CD14-positive monocyte (primary cell): ENCODE results near the gene SLCO2A1. TPM values are rescaled to one million over a fixed set of nuclear protein-coding genes. Genes with fewer than 3 reads are reported as not detected.

Experiments used
- DNase-seq, 3 donors: peaks; one replicate each; pipeline ENCODE4 v3.0.0-alpha.2; 2011 to 2022
- H2AFZ ChIP-seq: 2 replicates; pipeline ENCODE4 v1.6.0; 2012; ENCODE audit warnings: mild to moderate bottlenecking, low read depth, low read length, inconsistent platforms; ENCODE audit not compliant: insufficient read depth, poor library complexity, severe bottlenecking
- H3K27ac ChIP-seq, 2 donors: 1 replicate in 1 of 2; 2 replicates in 1 of 2; pipeline ENCODE4 v1.5.1; 2012 to 2013; ENCODE audit warnings: low read length in 2 of 2, control low read depth in 1 of 2, inconsistent platforms in 1 of 2, low read depth in 1 of 2, mild to moderate bottlenecking in 1 of 2
- H3K27me3 ChIP-seq, 2 donors: one replicate each; pipeline versions ENCODE4 v1.6.0 to v1.6.1; 2011 to 2013; ENCODE audit warnings: low read length in 2 of 2; ENCODE audit not compliant: control insufficient read depth in 2 of 2, insufficient read depth in 2 of 2
- H3K36me3 ChIP-seq, 2 donors: replicated peaks in 1 of 2; 1 replicate in 1 of 2; 2 replicates in 1 of 2; pipeline versions ENCODE4 v1.5.1 to v1.6.1; 2012 to 2013; ENCODE audit warnings: low read length in 2 of 2, control low read depth in 1 of 2, inconsistent platforms in 1 of 2, mild to moderate bottlenecking in 1 of 2; ENCODE audit not compliant: insufficient read depth in 2 of 2, control insufficient read depth in 1 of 2
- H3K4me1 ChIP-seq, 2 donors: 1 replicate in 1 of 2; 2 replicates in 1 of 2; pipeline versions ENCODE4 v1.5.1 to v1.6.1; 2012 to 2013; ENCODE audit warnings: low read length in 2 of 2, control low read depth in 1 of 2, inconsistent platforms in 1 of 2, mild to moderate bottlenecking in 1 of 2, moderate library complexity in 1 of 2; ENCODE audit not compliant: insufficient read depth in 2 of 2, control insufficient read depth in 1 of 2
- H3K4me2 ChIP-seq: replicated peaks from 2 replicates; pipeline ENCODE3; 2012; ENCODE audit warnings: low read length, moderate library complexity, mild to moderate bottlenecking; ENCODE audit not compliant: poor library complexity, severe bottlenecking; ENCODE audit errors: extremely low read depth
- H3K4me3 ChIP-seq, 3 experiments: fragments of 200-600 bp in 1 of 3; sonication (generic) in 1 of 3; replicated peaks in 1 of 3; 1 replicate in 2 of 3; 2 replicates in 1 of 3; pipeline ENCODE4 v1.5.1; 2011 to 2013; ENCODE audit warnings: low read length in 3 of 3, mild to moderate bottlenecking in 3 of 3, control low read depth in 2 of 3, low read depth in 2 of 3, inconsistent platforms in 1 of 3, moderate library complexity in 1 of 3
- H3K79me2 ChIP-seq: 2 replicates; pipeline ENCODE4 v1.6.0; 2012; ENCODE audit warnings: mild to moderate bottlenecking, control low read depth, inconsistent platforms, low read length, moderate library complexity; ENCODE audit not compliant: insufficient read depth
- H3K9ac ChIP-seq: 2 replicates; pipeline ENCODE4 v1.6.0; 2017; ENCODE audit warnings: low read length, mild to moderate bottlenecking; ENCODE audit not compliant: insufficient read depth, poor library complexity, severe bottlenecking
- H3K9me3 ChIP-seq, 2 donors: replicated peaks in 1 of 2; 1 replicate in 1 of 2; 2 replicates in 1 of 2; pipeline versions ENCODE4 v1.5.1 to v1.6.1; 2012 to 2013; ENCODE audit warnings: low read length in 2 of 2, control low read depth in 1 of 2; ENCODE audit not compliant: control insufficient read depth in 1 of 2, insufficient read depth in 1 of 2
- H4K20me1 ChIP-seq: 2 replicates; pipeline ENCODE4 v1.6.0; 2012; ENCODE audit warnings: mild to moderate bottlenecking, low read length, control low read depth, moderate library complexity; ENCODE audit not compliant: insufficient read depth
- H3K27ac Mint-ChIP-seq, 7 donors: one replicate each; pipeline ENCODE4 v1.8.0; 2020; ENCODE audit warnings: mild to moderate bottlenecking in 7 of 7, mixed read lengths in 7 of 7, moderate library complexity in 6 of 7, inconsistent platforms in 2 of 7
- H3K27me3 Mint-ChIP-seq, 3 donors: one replicate each; pipeline ENCODE4 v1.8.0; 2021 to 2022; ENCODE audit warnings: low read depth in 3 of 3, mild to moderate bottlenecking in 3 of 3, mixed read lengths in 3 of 3, moderate library complexity in 3 of 3, inconsistent platforms in 1 of 3
- H3K36me3 Mint-ChIP-seq, 2 donors: one replicate each; pipeline ENCODE4 v1.8.0; 2020; ENCODE audit warnings: mixed read lengths in 2 of 2, inconsistent platforms in 1 of 2, mild to moderate bottlenecking in 1 of 2
- H3K4me1 Mint-ChIP-seq: one replicate; pipeline ENCODE4 v1.8.0; 2020; ENCODE audit warnings: mild to moderate bottlenecking, mixed read lengths
- H3K4me3 Mint-ChIP-seq, 2 donors: one replicate each; pipeline ENCODE4 v1.8.0; 2020; ENCODE audit warnings: mild to moderate bottlenecking in 2 of 2, mixed read lengths in 2 of 2, moderate library complexity in 1 of 2
- H3K9me3 Mint-ChIP-seq, 7 donors: one replicate each; pipeline ENCODE4 v1.8.0; 2020 to 2022; ENCODE audit warnings: mixed read lengths in 7 of 7, mild to moderate bottlenecking in 6 of 7, moderate library complexity in 6 of 7, inconsistent platforms in 2 of 7
- CTCF ChIP-seq: fragments of 200-600 bp; IDR thresholded peaks from one replicate; pipeline ENCODE4 v1.8.0; 2022; ENCODE audit warnings: antibody characterized with exemption, mild to moderate bottlenecking
- WGBS: methylation state at CpG from one replicate; pipeline ENCODE4 v1.1.5; 2013; ENCODE audit warnings: missing lambda C conversion rate; ENCODE audit not compliant: insufficient coverage; 5-methylcytosine and 5-hydroxymethylcytosine counted together
- intact Hi-C, 2 donors: fragments of 100-400 bp; cut with micrococcal nuclease; formaldehyde crosslinking; loops; one replicate each; pipeline versions ENCODE4 v1.15.0 to v1.15.1; 2023
- polyA plus RNA-seq, 3 donors: library from polyadenylated mRNA; depleted of rRNA in 1 of 3; unstranded in 2 of 3; stranded (reverse) in 1 of 3; fragments of 300-500 nt in 2 of 3; fragments of >200 nt in 1 of 3; fragmentation: Illumina TruSeq in 2 of 3; gene quantifications; 1 replicate in 2 of 3; 2 replicates in 1 of 3; pipeline ENCODE4 v1.2.3, GENCODE V29; 2012 to 2021

SLCO2A1 gene
- polyA plus RNA-seq, 3 donors: 0.12 TPM; not detected in 2

GRCh38 chr3:133992951-133993620 lies 36.6 kb downstream of the SLCO2A1 start:
- no peak overlapping the region for H3K9ac ChIP-seq
- no peaks in the 10 kb centered on the region for H3K27me3 ChIP-seq
- Mint-ChIP-seq H3K4me1 (peaks cover 3% of the 10 kb centered on the region), H3K9me3 (peaks cover 0 to 3% (median 0%) of the 10 kb centered on the region in 7 donors), H3K4me3 (no peak overlapping the region), H3K27me3 (peaks cover 0 to 8% (median 4%) of the 10 kb centered on the region in 3 donors), H3K36me3 (no peaks in the 10 kb centered on the region), H3K27ac (no peak overlapping the region)
- no peaks in the 10 kb centered on the region for H3K36me3 ChIP-seq
- intact Hi-C loops: no loop called here
- DNase-seq: no peak
- no peak for TF ChIP-seq CTCF
- H3K27ac ChIP-seq: no peak overlapping the region
- WGBS: 98% methylated on average over 7 of the region's 10 CpGs
- H3K9me3 ChIP-seq: no peaks in the 10 kb centered on the region
- H3K4me2 ChIP-seq: no peak overlapping the region
- H4K20me1 ChIP-seq: no peaks in the 10 kb centered on the region
- H2AFZ ChIP-seq: no peak overlapping the region
- H3K4me1 ChIP-seq: no peaks in the 10 kb centered on the region
- no peaks in the 10 kb centered on the region for H3K79me2 ChIP-seq
- H3K4me3 ChIP-seq: no peak overlapping the region

- no peak for DNase-seq
- Histone ChIP-seq H3K36me3 (no peaks in the 10 kb centered on the region), H3K4me3 (no peak overlapping the region), H3K27me3 (no peaks in the 10 kb centered on the region), H3K27ac (no peak overlapping the region), H3K4me2 (no peak overlapping the region), H3K9me3 (no peaks in the 10 kb centered on the region), H3K9ac (no peak overlapping the region), H3K4me1 (no peaks in the 10 kb centered on the region), H3K79me2 (no peaks in the 10 kb centered on the region), H4K20me1 (no peaks in the 10 kb centered on the region), H2AFZ (no peak overlapping the region)
- Mint-ChIP-seq H3K4me3 (no peak overlapping the region), H3K9me3 (peaks cover 0 to 3% (median 0%) of the 10 kb centered on the region in 7 donors), H3K4me1 (peaks cover 3% of the 10 kb centered on the region), H3K36me3 (no peaks in the 10 kb centered on the region), H3K27me3 (peaks cover 0 to 8% (median 4%) of the 10 kb centered on the region in 3 donors), H3K27ac (no peak overlapping the region)
- WGBS: 100% methylated on average over 1 of the region's 3 CpGs
- intact Hi-C loops: no loop called here
- TF ChIP-seq CTCF: no peak
These were observed 37.3 kb downstream of the SLCO2A1 start for GRCh38 chr3:133992381-133992780.
